H9 (cell line): ENCODE measurements around the gene DCLRE1C. TPM values are rescaled to one million over a fixed set of nuclear protein-coding genes. Genes with fewer than 3 reads are reported as not detected.
A peak's percentile ranks its signal among the peaks of the same experiment; 100 is the strongest.

Experiments used
- DNase-seq: peaks from one replicate; pipeline ENCODE4 v3.0.0-alpha.2; 2017
- H2AFZ ChIP-seq: one replicate; pipeline ENCODE4 v1.6.1; 2013; ENCODE audit warnings: mild to moderate bottlenecking, low read length, control low read depth, moderate library complexity
- H2AK5ac ChIP-seq: 2 replicates; pipeline ENCODE4 v1.6.1; 2013; ENCODE audit warnings: low read length, control low read depth, mixed read lengths; ENCODE audit not compliant: insufficient read length
- H2BK120ac ChIP-seq: one replicate; pipeline ENCODE4 v1.6.1; 2013; ENCODE audit warnings: low read depth, mild to moderate bottlenecking, low read length, control low read depth, inconsistent platforms; ENCODE audit not compliant: poor library complexity, severe bottlenecking
- H2BK12ac ChIP-seq: 2 replicates; pipeline ENCODE4 v1.6.1; 2013; ENCODE audit warnings: low read length, control low read depth, mixed read lengths, low read depth; ENCODE audit not compliant: insufficient read length
- H2BK15ac ChIP-seq: 2 replicates; pipeline ENCODE4 v1.6.1; 2013; ENCODE audit warnings: low read depth, low read length, control low read depth
- H2BK20ac ChIP-seq: one replicate; pipeline ENCODE4 v1.6.1; 2013; ENCODE audit warnings: low read depth, mild to moderate bottlenecking, low read length, control low read depth, inconsistent platforms; ENCODE audit not compliant: poor library complexity, severe bottlenecking
- H2BK5ac ChIP-seq: 2 replicates; pipeline ENCODE4 v1.6.1; 2013; ENCODE audit warnings: low read length, control low read depth, mixed read lengths; ENCODE audit not compliant: insufficient read length
- H3K14ac ChIP-seq: 2 replicates; pipeline ENCODE4 v1.6.1; 2013; ENCODE audit warnings: low read length, control low read depth; ENCODE audit not compliant: insufficient read depth
- H3K18ac ChIP-seq: 2 replicates; pipeline ENCODE4 v1.6.1; 2013; ENCODE audit warnings: low read depth, mild to moderate bottlenecking, mixed read lengths, low read length, control low read depth; ENCODE audit not compliant: insufficient read length
- H3K23ac ChIP-seq: 2 replicates; pipeline ENCODE4 v1.6.1; 2013; ENCODE audit warnings: low read length, control low read depth, mixed read lengths, low read depth; ENCODE audit not compliant: insufficient read length
- H3K23me2 ChIP-seq: 2 replicates; pipeline ENCODE4 v1.6.1; 2013; ENCODE audit warnings: low read depth, mild to moderate bottlenecking, mixed read lengths, low read length, control low read depth; ENCODE audit not compliant: insufficient read length, poor library complexity, severe bottlenecking
- H3K27ac ChIP-seq: 2 replicates; pipeline ENCODE4 v1.5.1; 2013; ENCODE audit warnings: low read length, control low read depth, mixed read lengths, low read depth; ENCODE audit not compliant: insufficient read length
- H3K27me3 ChIP-seq: 2 replicates; pipeline ENCODE4 v1.6.1; 2013; ENCODE audit warnings: low read length, control low read depth, inconsistent platforms; ENCODE audit not compliant: insufficient read depth
- H3K4ac ChIP-seq: 2 replicates; pipeline ENCODE4 v1.6.1; 2013; ENCODE audit warnings: low read depth, mild to moderate bottlenecking, control low read depth, inconsistent platforms, low read length, moderate library complexity
- H3K4me1 ChIP-seq: 2 replicates; pipeline ENCODE4 v1.6.1; 2013; ENCODE audit warnings: low read length, control low read depth, inconsistent platforms; ENCODE audit not compliant: insufficient read depth
- H3K4me2 ChIP-seq: 2 replicates; pipeline ENCODE4 v1.6.1; 2013; ENCODE audit warnings: low read length, control low read depth, mixed read lengths; ENCODE audit not compliant: insufficient read length, insufficient read depth
- H3K56ac ChIP-seq: 2 replicates; pipeline ENCODE4 v1.6.1; 2013; ENCODE audit warnings: low read depth, mild to moderate bottlenecking, mixed read lengths, low read length, control low read depth; ENCODE audit not compliant: insufficient read length
- H3K79me1 ChIP-seq: 2 replicates; pipeline ENCODE4 v1.6.1; 2013; ENCODE audit warnings: low read depth, mild to moderate bottlenecking, moderate library complexity, low read length, control low read depth, inconsistent platforms; ENCODE audit not compliant: insufficient read depth, poor library complexity, severe bottlenecking
- H3K79me2 ChIP-seq: 2 replicates; pipeline ENCODE4 v1.6.1; 2013; ENCODE audit warnings: low read length, control low read depth, inconsistent platforms; ENCODE audit not compliant: insufficient read depth
- H3K9ac ChIP-seq: 2 replicates; pipeline ENCODE4 v1.6.1; 2013; ENCODE audit warnings: low read length, control low read depth, mixed read lengths; ENCODE audit not compliant: insufficient read length; ENCODE audit errors: extremely low read depth
- H3K9me3 ChIP-seq: one replicate; pipeline ENCODE4 v1.6.1; 2013; ENCODE audit warnings: low read depth, low read length, inconsistent platforms; ENCODE audit not compliant: control insufficient read depth
- H3T11ph ChIP-seq: one replicate; pipeline ENCODE4 v1.6.1; 2013; ENCODE audit warnings: mild to moderate bottlenecking, low read length, control low read depth, inconsistent platforms
- H4K20me1 ChIP-seq: one replicate; pipeline ENCODE4 v1.6.1; 2013; ENCODE audit not compliant: control insufficient read depth, insufficient read length, insufficient read depth
- H4K5ac ChIP-seq: 2 replicates; pipeline ENCODE4 v1.6.1; 2013; ENCODE audit warnings: low read depth, mild to moderate bottlenecking, mixed read lengths, low read length, control low read depth; ENCODE audit not compliant: insufficient read length
- H4K8ac ChIP-seq: replicated peaks from 2 replicates; pipeline ENCODE4 v1.6.1; 2013; ENCODE audit warnings: low read length, control low read depth, mixed read lengths, low read depth; ENCODE audit not compliant: insufficient read length
- H4K91ac ChIP-seq: 2 replicates; pipeline ENCODE4 v1.6.1; 2013; ENCODE audit warnings: low read depth, mild to moderate bottlenecking, moderate library complexity, mixed read lengths, low read length, control low read depth; ENCODE audit not compliant: insufficient read length
- H3K27ac Mint-ChIP-seq, 3 experiments: 2 replicates in 2 of 3; 3 replicates in 1 of 3; pipeline ENCODE4 v1.8.0; 2020 to 2021; ENCODE audit warnings: mixed read lengths in 3 of 3, mild to moderate bottlenecking in 1 of 3, moderate library complexity in 1 of 3
- H3K27me3 Mint-ChIP-seq: 2 replicates; pipeline ENCODE4 v1.8.0; 2021; ENCODE audit warnings: low read depth, mild to moderate bottlenecking, moderate library complexity, mixed read lengths
- H3K36me3 Mint-ChIP-seq, 3 experiments: 2 replicates in 2 of 3; 3 replicates in 1 of 3; pipeline ENCODE4 v1.8.0; 2020 to 2021; ENCODE audit warnings: low read depth in 3 of 3, mixed read lengths in 3 of 3; ENCODE audit not compliant: insufficient read depth in 1 of 3
- H3K4me1 Mint-ChIP-seq, 2 experiments: 2 replicates each; pipeline ENCODE4 v1.8.0; 2020; ENCODE audit warnings: mixed read lengths in 2 of 2
- H3K4me3 Mint-ChIP-seq, 2 experiments: 2 replicates in 1 of 2; 3 replicates in 1 of 2; pipeline ENCODE4 v1.8.0; 2020 to 2021; ENCODE audit warnings: mild to moderate bottlenecking in 2 of 2, mixed read lengths in 2 of 2, moderate library complexity in 1 of 2
- H3K9me3 Mint-ChIP-seq, 2 experiments: 2 replicates in 1 of 2; 3 replicates in 1 of 2; pipeline ENCODE4 v1.8.0; 2020; ENCODE audit warnings: mild to moderate bottlenecking in 2 of 2, mixed read lengths in 2 of 2, moderate library complexity in 1 of 2
- CTCF ChIP-seq: fragments of 200-600 bp; sonication (generic); conservative IDR thresholded peaks from 3 replicates; pipeline ENCODE4 v1.8.0; 2021; ENCODE audit warnings: antibody characterized with exemption, mild to moderate bottlenecking
- whole genome bisulfite sequencing: extraction: QIAGEN DNeasy Blood & Tissue Kit; methylation state at CpG from one replicate; pipeline ENCODE4 v1.1.7; 2013; ENCODE audit warnings: missing lambda C conversion rate, low lambda C conversion rate, mixed read lengths; ENCODE audit not compliant: insufficient read length; ENCODE audit errors: extremely low coverage; 5-methylcytosine and 5-hydroxymethylcytosine counted together
- long read RNA-seq: library from polyadenylated mRNA; unstranded; transcript quantifications from one replicate; pipeline ENCODE4 v2.0.0, GENCODE V29; 2020
- total RNA-seq: library from RNA; stranded (reverse); gene quantifications from 2 replicates; pipeline ENCODE4 v1.2.1, GENCODE V29; 2021

The DCLRE1C gene
- 11.9 and 15.2 TPM in 2 replicates for total RNA-seq
- long read RNA-seq, transcript DCLRE1C-204 (13 exons, 2,637 nt): minor isoform, 10 of 148 reads
- long read RNA-seq, transcript DCLRE1C-209 (14 exons, 2,354 nt): major isoform, 36 of 148 reads
- long read RNA-seq, transcript DCLRE1C-208 (15 exons, 2,463 nt): minor isoform, 27 of 148 reads
- long read RNA-seq, partial matches to known transcripts: 5 of 148 reads
- long read RNA-seq, other reads (novel, unspliced or antisense): 67 of 148 reads

DNA sequence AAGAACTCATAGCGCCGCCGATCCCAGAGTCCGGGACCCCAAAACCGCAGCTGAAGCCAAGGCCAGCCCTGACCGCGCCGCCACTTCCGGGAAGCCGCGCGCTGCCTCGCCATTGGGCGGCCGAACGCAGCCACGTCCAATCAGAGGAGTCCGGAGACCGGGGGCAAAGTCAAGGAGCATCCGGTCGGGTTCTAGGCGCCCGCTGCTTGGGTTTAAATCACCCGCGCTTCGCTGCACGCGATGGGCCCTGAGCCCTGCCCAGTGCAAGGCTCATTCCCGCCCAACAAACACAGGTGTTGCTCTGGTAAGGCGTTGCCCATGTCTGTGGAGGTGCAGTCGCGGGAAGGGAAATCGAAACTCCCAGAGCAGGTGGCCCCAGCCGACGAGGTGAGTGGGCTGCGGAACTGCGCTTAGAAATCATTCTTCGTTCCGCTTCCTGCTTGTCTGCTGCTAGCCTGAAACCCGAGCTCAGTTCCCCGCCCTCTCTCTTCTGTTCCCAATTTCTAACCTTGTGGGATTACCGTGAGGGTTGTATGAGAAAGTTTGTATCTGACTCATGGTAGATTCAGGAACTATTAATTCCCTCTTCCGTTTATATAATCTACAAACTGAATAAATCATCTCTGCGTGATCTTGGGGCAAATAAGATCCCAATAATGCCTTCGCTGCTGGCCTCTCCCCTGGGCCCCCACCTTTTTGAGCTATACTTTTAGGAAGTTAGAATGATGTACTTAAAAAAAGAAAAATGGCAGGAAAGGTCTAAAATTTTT lies at the start of gene DCLRE1C:
Gene DCLRE1C, minus strand, starts transcription at position 96 of the 770 bp plus-strand sequence. Its CDS starts 86 bp downstream, at position 10.
- H3K4me2 ChIP-seq: peak within 1 kb of the TSS; percentile 82
- no peak within 1 kb of the TSS for H3K4ac ChIP-seq
- no peak within 1 kb of the TSS for H2BK5ac ChIP-seq
- no peak within 1 kb of the TSS for H3T11ph ChIP-seq
- no peak within 1 kb of the TSS for H3K56ac ChIP-seq
- H2BK15ac ChIP-seq: no peak within 1 kb of the TSS
- H4K91ac ChIP-seq: no peak within 1 kb of the TSS
- no peak within 1 kb of the TSS for H2BK12ac ChIP-seq
- H2BK120ac ChIP-seq: no peak within 1 kb of the TSS
- peaks cover 11% of the 10 kb centered on the region for H3K23me2 ChIP-seq
- 0 out of 2 replicates have a peak, but pooled peaks cover 2% of the 10 kb centered on the region for H3K4me1 ChIP-seq
- no CpG with 5 or more reads among the region's 45 CpGs for WGBS
- peak within 1 kb of the TSS; percentile 29 for H3K27ac ChIP-seq
- peaks cover 0 to 1% of the 10 kb centered on the region in 2 experiments; a peak in 2 of 5 replicates for H3K9me3 Mint-ChIP-seq
- H3K27me3 ChIP-seq: no peaks in the 10 kb centered on the region
- no peak for TF ChIP-seq CTCF
- peak; percentile 93 for DNase-seq
- no peak within 1 kb of the TSS for H2AFZ ChIP-seq
- H3K18ac ChIP-seq: peak within 1 kb of the TSS; percentile 92
- H3K79me1 ChIP-seq: peaks cover 4% of the 10 kb centered on the region
- H3K36me3 Mint-ChIP-seq: peaks cover 0 to 4% (median 0%) of the 10 kb centered on the region in 3 experiments; a peak in 3 of 7 replicates
- H4K20me1 ChIP-seq: no peaks in the 10 kb centered on the region
- peaks cover 3% of the 10 kb centered on the region; the same call in 1 of the 2 replicates for H3K27me3 Mint-ChIP-seq
- H3K27ac Mint-ChIP-seq: peak within 1 kb of the TSS; percentile 71 to 93 (median 91); a peak in 6 of 7 replicates
- no peak within 1 kb of the TSS for H2BK20ac ChIP-seq
- no peak within 1 kb of the TSS for H4K8ac ChIP-seq
- H3K23ac ChIP-seq: no peak within 1 kb of the TSS
- no peaks in the 10 kb centered on the region for H3K9me3 ChIP-seq
- no peaks in the 10 kb centered on the region for H3K79me2 ChIP-seq
- peaks cover 25% of the 10 kb centered on the region in 2 experiments for H3K4me1 Mint-ChIP-seq
- H2AK5ac ChIP-seq: no peak within 1 kb of the TSS
- H3K4me3 Mint-ChIP-seq: peak within 1 kb of the TSS; percentile 90 to 92
- H3K9ac ChIP-seq: peak within 1 kb of the TSS; percentile 86
- H4K5ac ChIP-seq: no peak within 1 kb of the TSS
- H3K14ac ChIP-seq: peak within 1 kb of the TSS; percentile 93; the same call in 1 of the 2 replicates
